Amniotic stem cell (primary cell): ENCODE data around the gene RNF41.

Source experiments
- DNase-seq: peaks from one replicate; lab custom pipeline; 2025; lab: John Stamatoyannopoulos, UW

The RNF41 gene

DNA sequence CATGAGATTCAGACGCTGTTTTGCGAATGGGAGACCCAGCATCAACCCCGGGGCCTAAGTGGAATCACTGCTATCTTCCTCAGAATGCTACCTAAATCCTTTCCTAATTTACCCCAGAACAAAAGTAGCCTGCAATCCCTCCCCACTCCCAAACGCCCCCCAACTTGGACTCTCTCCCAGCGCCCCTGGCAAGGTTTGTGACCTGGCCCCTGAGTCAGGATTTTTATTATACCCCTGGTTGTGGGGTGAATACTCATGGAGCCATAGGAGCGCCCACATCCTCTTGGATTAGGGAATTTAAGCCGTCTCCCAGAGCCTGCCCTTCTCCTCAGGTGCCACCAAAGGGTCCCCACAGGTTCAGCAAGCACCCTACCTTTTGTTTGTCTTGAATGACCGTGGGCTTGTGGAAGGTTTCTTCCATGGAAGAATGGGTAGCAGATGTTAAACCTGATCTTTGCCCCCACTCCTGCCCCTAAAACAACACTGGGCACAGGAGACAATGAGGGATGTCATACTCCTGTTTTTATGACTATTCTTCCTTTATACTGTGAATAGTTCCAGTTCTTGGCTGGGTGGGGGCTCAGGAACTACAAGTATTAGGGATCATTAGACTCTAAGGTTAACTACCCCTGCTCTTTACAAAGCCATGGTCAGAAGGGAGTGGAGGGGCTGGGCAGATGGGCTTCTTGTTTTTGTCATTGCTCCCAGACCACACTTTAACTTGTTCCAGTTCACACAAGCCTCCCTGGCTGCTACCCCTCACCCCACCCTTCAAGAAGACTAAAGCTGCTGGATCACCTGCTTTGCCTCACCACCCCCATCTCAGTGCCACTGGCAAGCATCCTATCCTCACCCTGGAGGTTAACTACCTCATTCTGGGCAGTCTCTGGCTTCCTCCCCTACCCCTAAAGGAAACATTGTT lies 68.7 kb downstream of the RNF41 start:
- DNase-seq = no peak
